CD4-positive, alpha-beta T cell (primary cell): Measurements from ENCODE around the gene PPP1R9B. TPM values are rescaled to one million over a fixed set of nuclear protein-coding genes. Genes with fewer than 3 reads are reported as not detected.

ENCODE experiments used
- ATAC-seq: fragments of 200-7000 bp; cut with Tn5 transposase; one replicate; pipeline ENCODE4 v1.10.0; 2022; ENCODE audit warnings: mild to moderate bottlenecking; ENCODE audit not compliant: poor library complexity
- CTCF ChIA-PET: fragments of 350-600 bp; sonication (Branson Sonifier 250); formaldehyde crosslinking; loops from one replicate; lab custom pipeline; 2021; ENCODE audit warnings: antibody characterized with exemption, inconsistent platforms; lab: Charles Lee
- POLR2A ChIA-PET: fragments of 350-600 bp; sonication (Branson Sonifier 250); formaldehyde crosslinking; loops from one replicate; lab custom pipeline; 2021; ENCODE audit warnings: antibody characterized with exemption, inconsistent platforms; lab: Charles Lee
- DNase-seq, 14 experiments: peaks; one replicate each; pipeline ENCODE4 v3.0.0-alpha.2; 2013 to 2020; ENCODE audit warnings: mixed read lengths in 2 of 14
- H3K27ac ChIP-seq, 2 donors: one replicate each; pipeline versions ENCODE4 v1.5.1 to v1.7.0; 2013; ENCODE audit warnings: low read length in 2 of 2, low read depth in 1 of 2, mild to moderate bottlenecking in 1 of 2
- H3K27me3 ChIP-seq, 2 experiments: 1 replicate in 1 of 2; 2 replicates in 1 of 2; pipeline versions ENCODE4 v1.6.1 to v1.7.0; 2013; ENCODE audit warnings: low read length in 2 of 2, control low read depth in 1 of 2, mild to moderate bottlenecking in 1 of 2, moderate library complexity in 1 of 2; ENCODE audit not compliant: insufficient read depth in 2 of 2, control insufficient read depth in 1 of 2
- H3K36me3 ChIP-seq: one replicate; pipeline ENCODE4 v1.6.1; 2013; ENCODE audit warnings: low read length, control low read depth; ENCODE audit not compliant: insufficient read depth
- H3K4me1 ChIP-seq: one replicate; pipeline ENCODE4 v1.6.1; 2013; ENCODE audit warnings: low read length, control low read depth; ENCODE audit not compliant: insufficient read depth
- H3K4me3 ChIP-seq: one replicate; pipeline ENCODE4 v1.5.1; 2013; ENCODE audit warnings: mild to moderate bottlenecking, low read length, moderate library complexity
- H3K9me3 ChIP-seq, 2 experiments: 1 replicate in 1 of 2; 2 replicates in 1 of 2; pipeline versions ENCODE4 v1.6.1 to v1.7.0; 2013; ENCODE audit warnings: low read length in 2 of 2, mild to moderate bottlenecking in 2 of 2, control low read depth in 1 of 2, moderate library complexity in 1 of 2; ENCODE audit not compliant: control insufficient read depth in 1 of 2, insufficient read depth in 1 of 2
- H3K27ac Mint-ChIP-seq: one replicate; pipeline ENCODE4 v1.8.0; 2020; ENCODE audit warnings: mixed read lengths
- H3K27me3 Mint-ChIP-seq: one replicate; pipeline ENCODE4 v1.8.0; 2021; ENCODE audit warnings: mixed read lengths
- H3K36me3 Mint-ChIP-seq: one replicate; pipeline ENCODE4 v1.8.0; 2021; ENCODE audit warnings: low read depth, mixed read lengths
- H3K4me1 Mint-ChIP-seq: one replicate; pipeline ENCODE4 v1.8.0; 2021; ENCODE audit warnings: low read depth, mixed read lengths
- H3K4me3 Mint-ChIP-seq: one replicate; pipeline ENCODE4 v1.8.0; 2020; ENCODE audit warnings: mild to moderate bottlenecking, mixed read lengths
- H3K9me3 Mint-ChIP-seq: one replicate; pipeline ENCODE4 v1.8.0; 2020; ENCODE audit warnings: mixed read lengths
- intact Hi-C, 2 experiments: fragments of 100-400 bp; cut with DNase I in 1 of 2; cut with micrococcal nuclease in 1 of 2; formaldehyde crosslinking; loops; one replicate each; pipeline versions ENCODE4 v1.15.1 to v1.9.0; 2023 to 2025; cut with DNase I, micrococcal nuclease
- total RNA-seq, 174 experiments: library from RNA in 2 of 174; stranded (reverse) in 2 of 174; gene quantifications; one replicate each; pipeline ENCODE4 v1.2.3 and lab custom pipeline; 2021 to 2026
- TF ChIP-seq, protein P1 (sequence below): fragments of 200-600 bp; IDR thresholded peaks from one replicate; pipeline ENCODE4 v1.8.0; 2022; ENCODE audit warnings: antibody characterized with exemption, mild to moderate bottlenecking

PPP1R9B gene
- total RNA-seq, 2 experiments from 2014 or later: 53.4 to 55.7 TPM

DNA sequence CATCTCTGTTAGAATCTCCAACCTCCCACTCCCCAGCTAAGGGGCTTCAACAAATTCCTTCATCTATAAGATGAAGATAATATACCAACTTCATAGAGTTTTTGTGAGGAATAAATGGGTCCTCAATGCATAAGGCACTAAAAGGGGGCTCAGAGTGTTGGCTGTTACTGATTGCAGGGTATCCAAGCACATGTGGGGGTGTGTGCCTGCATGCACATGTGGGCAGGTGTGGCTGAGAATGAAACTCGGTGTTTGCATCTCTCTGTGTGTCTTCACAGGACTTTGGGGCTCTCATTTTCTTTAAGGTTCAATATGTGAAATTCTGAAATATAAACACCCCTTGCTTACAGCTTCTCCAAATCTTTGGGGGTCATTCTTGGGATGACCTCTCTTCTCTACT, 4.1 kb upstream of the PPP1R9B start:
- no peak for ATAC-seq
- intact Hi-C loops: loop anchor here in 1 of 2 experiments (5.0 kb wide), 1 partner anchor 57 kb away; the partner anchor contains the start of gene PDK2
- Mint-ChIP-seq H3K36me3 (peaks cover 5% of the 10 kb centered on the region), H3K4me1 (peaks cover 40% of the 10 kb centered on the region), H3K4me3 (peak overlapping the region; percentile 34), H3K9me3 (no peaks in the 10 kb centered on the region), H3K27ac (peak overlapping the region; percentile 47), H3K27me3 (no peaks in the 10 kb centered on the region)
- H3K27me3 ChIP-seq: no peaks in the 10 kb centered on the region
- DNase-seq: no peak
- TF ChIP-seq, protein P1, sequence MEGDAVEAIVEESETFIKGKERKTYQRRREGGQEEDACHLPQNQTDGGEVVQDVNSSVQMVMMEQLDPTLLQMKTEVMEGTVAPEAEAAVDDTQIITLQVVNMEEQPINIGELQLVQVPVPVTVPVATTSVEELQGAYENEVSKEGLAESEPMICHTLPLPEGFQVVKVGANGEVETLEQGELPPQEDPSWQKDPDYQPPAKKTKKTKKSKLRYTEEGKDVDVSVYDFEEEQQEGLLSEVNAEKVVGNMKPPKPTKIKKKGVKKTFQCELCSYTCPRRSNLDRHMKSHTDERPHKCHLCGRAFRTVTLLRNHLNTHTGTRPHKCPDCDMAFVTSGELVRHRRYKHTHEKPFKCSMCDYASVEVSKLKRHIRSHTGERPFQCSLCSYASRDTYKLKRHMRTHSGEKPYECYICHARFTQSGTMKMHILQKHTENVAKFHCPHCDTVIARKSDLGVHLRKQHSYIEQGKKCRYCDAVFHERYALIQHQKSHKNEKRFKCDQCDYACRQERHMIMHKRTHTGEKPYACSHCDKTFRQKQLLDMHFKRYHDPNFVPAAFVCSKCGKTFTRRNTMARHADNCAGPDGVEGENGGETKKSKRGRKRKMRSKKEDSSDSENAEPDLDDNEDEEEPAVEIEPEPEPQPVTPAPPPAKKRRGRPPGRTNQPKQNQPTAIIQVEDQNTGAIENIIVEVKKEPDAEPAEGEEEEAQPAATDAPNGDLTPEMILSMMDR: no peak
- peaks cover 39% of the 10 kb centered on the region for H3K4me1 ChIP-seq
- no peaks in the 10 kb centered on the region for H3K36me3 ChIP-seq
- no peaks in the 10 kb centered on the region for H3K9me3 ChIP-seq
- ChIA-PET POLR2A (no interaction called here), CTCF (interaction anchor here (1.0 kb wide), 1 partner anchor 60 kb away, joined by 6 read pairs; no protein-coding TSS in a partner anchor)
- H3K27ac ChIP-seq: no peak overlapping the region
- no peak overlapping the region for H3K4me3 ChIP-seq

DNA sequence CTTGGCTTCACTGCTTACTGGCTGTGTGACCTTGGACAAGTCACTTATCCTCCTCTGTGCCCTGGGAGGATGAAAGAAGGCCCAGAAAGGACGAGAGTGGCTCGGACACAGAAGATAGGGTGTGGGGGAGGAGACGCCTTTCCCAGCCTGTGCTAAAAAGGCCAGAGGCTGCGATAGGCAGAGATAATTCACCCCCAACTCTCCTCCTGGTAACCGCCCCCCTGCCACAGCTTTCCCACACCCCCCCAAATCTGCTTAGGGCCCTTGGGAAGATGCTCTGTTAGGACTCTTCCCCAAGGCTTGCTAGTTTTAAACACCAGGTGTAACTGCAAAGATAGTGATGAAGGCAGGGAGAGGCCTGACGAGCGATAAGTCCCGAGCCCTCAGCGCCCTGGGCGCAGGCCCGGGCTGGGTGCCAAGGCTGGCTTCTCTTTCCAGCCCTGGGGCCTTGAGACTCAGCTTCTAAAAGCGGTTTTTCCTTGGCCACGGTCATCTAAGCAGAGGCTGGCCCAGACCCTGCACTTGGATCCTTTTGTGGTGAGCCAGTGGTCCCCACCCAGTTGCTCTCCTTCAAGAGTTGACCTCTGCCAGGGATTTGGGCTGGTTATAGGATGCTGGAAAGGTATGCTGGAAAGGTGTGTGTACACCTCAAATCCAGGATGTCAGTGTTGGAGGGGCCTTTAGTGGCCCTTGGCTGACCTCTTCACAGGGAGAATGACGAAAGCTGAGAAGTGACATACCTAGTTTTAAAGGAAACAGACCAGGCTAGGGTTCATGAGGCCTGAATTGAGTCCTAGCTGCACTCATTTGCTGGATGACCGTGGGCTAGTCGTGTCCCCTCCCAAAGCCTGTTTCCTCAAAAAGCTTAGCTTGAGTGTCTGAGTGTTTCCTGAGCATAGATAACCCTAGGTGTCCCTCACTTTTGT, 3.4 kb upstream of the PPP1R9B start:
- Histone ChIP-seq H3K27me3 (no peaks in the 10 kb centered on the region), H3K36me3 (no peaks in the 10 kb centered on the region), H3K27ac (no peak overlapping the region), H3K4me3 (no peak overlapping the region), H3K4me1 (peaks cover 44% of the 10 kb centered on the region), H3K9me3 (no peaks in the 10 kb centered on the region)
- H3K27ac Mint-ChIP-seq: peak overlapping the region; percentile 47
- ATAC-seq (no peak), DNase-seq (no peak)
- intact Hi-C loops: loop anchor here in 1 of 2 experiments (5.0 kb wide), 1 partner anchor 57 kb away; the partner anchor contains the start of gene PDK2
- peaks cover 5% of the 10 kb centered on the region for H3K36me3 Mint-ChIP-seq
- ChIA-PET POLR2A (no interaction called here), CTCF (interaction anchor here (1.0 kb wide), 1 partner anchor 60 kb away, joined by 6 read pairs; no protein-coding TSS in a partner anchor)
- H3K4me1 Mint-ChIP-seq: peaks cover 40% of the 10 kb centered on the region
- no peaks in the 10 kb centered on the region for H3K27me3 Mint-ChIP-seq
- H3K9me3 Mint-ChIP-seq: no peaks in the 10 kb centered on the region
- TF ChIP-seq, protein P1: no peak
- peak overlapping the region; percentile 34 for H3K4me3 Mint-ChIP-seq

DNA sequence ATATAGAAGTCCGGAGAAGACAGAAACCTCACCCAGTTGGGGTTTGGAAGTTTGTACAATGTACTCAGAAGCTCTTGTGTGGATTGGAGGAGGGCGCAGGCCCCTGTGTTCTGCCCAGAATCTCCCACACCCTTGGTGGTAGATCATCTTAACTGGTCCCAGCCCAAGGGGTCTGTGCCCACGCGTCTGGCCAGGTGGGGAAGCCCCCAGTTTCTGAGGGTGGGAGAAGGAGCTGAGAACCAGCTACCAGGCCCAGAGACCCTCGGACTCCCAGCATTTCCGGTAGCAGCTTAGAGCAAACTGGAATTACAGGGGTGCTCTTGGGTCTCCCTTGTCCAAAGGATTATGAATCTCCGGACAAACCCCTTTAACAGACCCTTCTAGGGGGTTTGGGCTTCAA, 2.3 kb upstream of the PPP1R9B start:
- DNase-seq: no peak
- intact Hi-C loops: loop anchor here in 1 of 2 experiments (5.0 kb wide), 1 partner anchor 55 kb away; the partner anchor contains the start of gene PDK2
- Mint-ChIP-seq H3K4me3 (no peak overlapping the region), H3K4me1 (peaks cover 38% of the 10 kb centered on the region), H3K27me3 (no peaks in the 10 kb centered on the region), H3K36me3 (peaks cover 9% of the 10 kb centered on the region), H3K9me3 (no peaks in the 10 kb centered on the region), H3K27ac (peak overlapping the region; percentile 84)
- H3K9me3 ChIP-seq: no peaks in the 10 kb centered on the region
- peaks cover 46% of the 10 kb centered on the region for H3K4me1 ChIP-seq
- ChIA-PET CTCF (interaction anchor here (1.2 to 2.4 kb wide), 8 partner anchors 9 to 245 kb away, joined by 3 to 26 read pairs (median 6); partner anchors contain the start of gene LRRC59), POLR2A (interaction anchor here (0.7 to 4.2 kb wide), 7 partner anchors 9 to 1153 kb away, joined by 3 to 50 read pairs (median 6); no protein-coding TSS in a partner anchor)
- ATAC-seq: no peak
- no peaks in the 10 kb centered on the region for H3K27me3 ChIP-seq
- TF ChIP-seq, protein P1: no peak
- no peak overlapping the region for H3K4me3 ChIP-seq
- no peaks in the 10 kb centered on the region for H3K36me3 ChIP-seq
- H3K27ac ChIP-seq: peak overlapping the region; percentile 21 to 47
